A549 (cell line): ENCODE results near the gene ANKZF1. TPM values are rescaled to one million over a fixed set of nuclear protein-coding genes. Genes with fewer than 3 reads are reported as not detected.

Experiments
- ATAC-seq, 2 experiments: fragments of 200-7000 bp in 1 of 2; fragments of >200 bp in 1 of 2; cut with Nextera tagmentation in 1 of 2; cut with Tn5 transposase in 1 of 2; 3 replicates each; pipeline versions ENCODE4 v1.8.0 to v1.9.1; 2018 to 2020; ENCODE audit warnings: mild to moderate bottlenecking in 1 of 2, moderate library complexity in 1 of 2
- CTCF ChIA-PET: fragments of 300-600 bp; sonication (Branson Sonifier 250); formaldehyde crosslinking; extraction: SDS; loops from one replicate; lab custom pipeline; 2021; ENCODE audit warnings: antibody characterized with exemption, inconsistent platforms; lab: Yijun Ruan, JAX
- POLR2A ChIA-PET: fragments of 350-600 bp; formaldehyde crosslinking; extraction: SDS; loops from one replicate; lab custom pipeline; 2021; ENCODE audit warnings: antibody characterized with exemption, inconsistent platforms; lab: Yijun Ruan, JAX
- DNase-seq, 2 experiments: peaks; one replicate each; pipeline versions ENCODE4 v3.0.0 to v3.0.0-alpha.2; 2011 to 2016; ENCODE audit warnings: low read depth in 1 of 2, low spot score in 1 of 2
- FAIRE-seq: peaks from 2 replicates; lab custom pipeline; 2011; peaks lifted over from hg19 to GRCh38; lab: Jason Lieb, UNC
- H3K27ac ChIP-seq, 2 experiments: fragments of >200 bp; sonication (Bioruptor Twin); formaldehyde crosslinking; 3 replicates each; pipeline ENCODE4 v1.5.1; 2016 to 2017
- H3K4me1 ChIP-seq: fragments of >200 bp; sonication (Bioruptor Twin); formaldehyde crosslinking; 3 replicates; pipeline ENCODE4 v1.6.1; 2016
- H3K4me2 ChIP-seq: fragments of >200 bp; sonication (Bioruptor Twin); formaldehyde crosslinking; 3 replicates; pipeline ENCODE4 v1.6.1; 2016
- H3K4me3 ChIP-seq: fragments of >200 bp; sonication (Bioruptor Twin); formaldehyde crosslinking; 3 replicates; pipeline ENCODE4 v1.5.1; 2016
- H3K9me3 ChIP-seq: fragments of >200 bp; sonication (Bioruptor Twin); formaldehyde crosslinking; 3 replicates; pipeline ENCODE4 v1.6.1; 2016
- CBX2 ChIP-seq: fragments of 200-600 bp; sonication (generic); IDR thresholded peaks from 2 replicates; pipeline ENCODE4 v1.6.1; 2016; ENCODE audit warnings: low read depth, mild to moderate bottlenecking, borderline replicate concordance
- CBX8 ChIP-seq: fragments of 200-600 bp; sonication (generic); IDR thresholded peaks from 2 replicates; pipeline ENCODE4 v1.6.1; 2016
- CEBPB ChIP-seq, 2 experiments: fragments of >200 bp in 1 of 2; sonication (Bioruptor Twin) in 1 of 2; formaldehyde crosslinking in 1 of 2; IDR thresholded peaks; 2 replicates each; pipeline ENCODE4 v1.6.1; 2012 to 2016
- CHD2 ChIP-seq: fragments of 150-350 bp; IDR thresholded peaks from 2 replicates; pipeline ENCODE4 v1.6.1; 2014; ENCODE audit warnings: low read length; ENCODE audit not compliant: partially characterized antibody
- CHD4 ChIP-seq: fragments of 200-600 bp; sonication (generic); IDR thresholded peaks from 2 replicates; pipeline ENCODE4 v1.6.1; 2016; ENCODE audit warnings: antibody characterized with exemption, mild to moderate bottlenecking, borderline replicate concordance
- E2F6 ChIP-seq: IDR thresholded peaks from 2 replicates; pipeline ENCODE4 v1.6.1; 2012; ENCODE audit warnings: low read depth, borderline replicate concordance
- EHF ChIP-seq: fragments of 250-450 bp; sonication (Bioruptor Pico); IDR thresholded peaks from 2 replicates; pipeline ENCODE4 v1.5.0; 2020; ENCODE audit warnings: mild to moderate bottlenecking
- FOSB ChIP-seq: fragments of 250-450 bp; sonication (Bioruptor Pico); IDR thresholded peaks from 2 replicates; pipeline ENCODE4 v1.5.0; 2020; ENCODE audit warnings: mild to moderate bottlenecking, moderate library complexity
- FOSL2 ChIP-seq, 2 experiments: fragments of 450-650 bp in 1 of 2; fragments of >200 bp in 1 of 2; sonication (Bioruptor Twin) in 1 of 2; formaldehyde crosslinking; IDR thresholded peaks; 2 replicates each; pipeline versions ENCODE4 v1.5.0 to v1.6.1; 2016 to 2020; ENCODE audit warnings: mild to moderate bottlenecking in 1 of 2, moderate library complexity in 1 of 2
- FOXS1 ChIP-seq: fragments of 250-450 bp; sonication (Bioruptor Pico); IDR thresholded peaks from 2 replicates; pipeline ENCODE4 v1.5.0; 2020; ENCODE audit warnings: mild to moderate bottlenecking, moderate library complexity
- GATA3 ChIP-seq: IDR thresholded peaks from 2 replicates; pipeline ENCODE4 v1.6.1; 2012; ENCODE audit warnings: borderline replicate concordance
- HEYL ChIP-seq: fragments of 250-450 bp; sonication (Bioruptor Pico); IDR thresholded peaks from 2 replicates; pipeline ENCODE4 v1.8.0; 2021; ENCODE audit warnings: mild to moderate bottlenecking, moderate library complexity
- HMGXB4 ChIP-seq: fragments of 250-450 bp; sonication (Bioruptor Pico); IDR thresholded peaks from 2 replicates; pipeline ENCODE4 v1.5.0; 2021; ENCODE audit warnings: mild to moderate bottlenecking, moderate library complexity, borderline replicate concordance
- HOXA7 ChIP-seq: fragments of 250-450 bp; sonication (Bioruptor Pico); IDR thresholded peaks from 2 replicates; pipeline ENCODE4 v1.5.0; 2020; ENCODE audit warnings: mild to moderate bottlenecking, moderate library complexity
- JUN ChIP-seq, 2 experiments: fragments of >200 bp; sonication (Bioruptor Twin); formaldehyde crosslinking; IDR thresholded peaks; 2 replicates in 1 of 2; 3 replicates in 1 of 2; pipeline ENCODE4 v1.6.1; 2016 to 2017
- MYC ChIP-seq: IDR thresholded peaks from 2 replicates; pipeline ENCODE4 v1.6.1; 2012; ENCODE audit warnings: mild to moderate bottlenecking, inconsistent platforms, low read length, improper control_type of control experiment, borderline replicate concordance
- NPAS2 ChIP-seq: fragments of 250-450 bp; sonication (Bioruptor Pico); IDR thresholded peaks from 2 replicates; pipeline ENCODE4 v1.8.0; 2022; ENCODE audit warnings: mild to moderate bottlenecking, moderate library complexity, borderline replicate concordance
- NR3C1 ChIP-seq: fragments of >200 bp; sonication (Bioruptor Twin); formaldehyde crosslinking; IDR thresholded peaks from 3 replicates; pipeline ENCODE4 v1.6.1; 2017
- POLR2AphosphoS2 ChIP-seq: conservative IDR thresholded peaks from 2 replicates; pipeline ENCODE4 v1.6.1; 2012; ENCODE audit warnings: low read length, improper control_type of control experiment, inconsistent platforms
- RARB ChIP-seq: fragments of 250-450 bp; sonication (Bioruptor Pico); IDR thresholded peaks from 2 replicates; pipeline ENCODE4 v1.8.0; 2021; ENCODE audit warnings: mild to moderate bottlenecking, moderate library complexity
- RNF2 ChIP-seq: fragments of 200-600 bp; sonication (generic); IDR thresholded peaks from 2 replicates; pipeline ENCODE4 v1.6.1; 2016; ENCODE audit warnings: low read depth, mild to moderate bottlenecking, antibody characterized with exemption, moderate library complexity, borderline replicate concordance
- SMC3 ChIP-seq: fragments of >200 bp; sonication (Bioruptor Twin); formaldehyde crosslinking; IDR thresholded peaks from 3 replicates; pipeline ENCODE4 v1.6.1; 2018; ENCODE audit warnings: inconsistent platforms
- SREBF2 ChIP-seq: fragments of 450-650 bp; IDR thresholded peaks from 2 replicates; pipeline ENCODE4 v1.6.1; 2014; ENCODE audit warnings: mild to moderate bottlenecking, moderate library complexity
- TFCP2L1 ChIP-seq: fragments of 250-450 bp; sonication (Bioruptor Pico); IDR thresholded peaks from 2 replicates; pipeline ENCODE4 v1.5.0; 2021; ENCODE audit warnings: mild to moderate bottlenecking
- ZC3H11A ChIP-seq: fragments of 450-650 bp; IDR thresholded peaks from 2 replicates; pipeline ENCODE4 v1.6.1; 2014; ENCODE audit warnings: antibody characterized with exemption, mild to moderate bottlenecking
- ZFP36 ChIP-seq: fragments of 450-650 bp; IDR thresholded peaks from 2 replicates; pipeline ENCODE4 v1.6.1; 2014; ENCODE audit warnings: borderline replicate concordance; ENCODE audit not compliant: partially characterized antibody
- WGBS: methylation state at CpG from one replicate; pipeline ENCODE4 v1.1.6; 2017; ENCODE audit errors: missing lambda C conversion rate; 5-methylcytosine and 5-hydroxymethylcytosine counted together
- polyA plus RNA-seq, 4 experiments: library from polyadenylated mRNA; depleted of rRNA in 3 of 4; stranded (reverse); fragments of >200 nt; fragmentation: RNase III in 1 of 4; extraction: RNeasy Plus Mini Kit Qiagen cat#74134 plus additional on column Dnase treatment in 1 of 4; gene quantifications; 2 replicates in 3 of 4; 3 replicates in 1 of 4; pipeline ENCODE4 v1.2.3, GENCODE V29; 2011 to 2017

The ANKZF1 gene
- polyA plus RNA-seq, 2 of the 4 experiments (the other 2 are of a cell fraction): 23.2 to 30.3 TPM

GRCh38 chr2:219204425-219205164 is 25.0 kb upstream of the ANKZF1 start:
- Histone ChIP-seq H3K4me2 (no peak overlapping the region), H3K9me3 (peaks cover 3% of the 10 kb centered on the region; the same call in 1 of the 3 replicates), H3K4me3 (no peak overlapping the region), H3K27ac (no peak overlapping the region), H3K4me1 (peaks cover 16% of the 10 kb centered on the region)
- FAIRE-seq: no peak
- ATAC-seq: no peak
- WGBS: 70% methylated on average over 7 of the region's 7 CpGs
- DNase-seq: no peak
- CTCF ChIA-PET: interaction anchor here (1.7 to 2.4 kb wide), 3 partner anchors 45 to 94 kb away, joined by 6 to 8 read pairs (median 8); no protein-coding TSS in a partner anchor
- TF ChIP-seq MYC: no peak
- no peak for TF ChIP-seq FOXS1 (CRISPR knock-in tag)
- POLR2A ChIA-PET: no interaction called here

DNA sequence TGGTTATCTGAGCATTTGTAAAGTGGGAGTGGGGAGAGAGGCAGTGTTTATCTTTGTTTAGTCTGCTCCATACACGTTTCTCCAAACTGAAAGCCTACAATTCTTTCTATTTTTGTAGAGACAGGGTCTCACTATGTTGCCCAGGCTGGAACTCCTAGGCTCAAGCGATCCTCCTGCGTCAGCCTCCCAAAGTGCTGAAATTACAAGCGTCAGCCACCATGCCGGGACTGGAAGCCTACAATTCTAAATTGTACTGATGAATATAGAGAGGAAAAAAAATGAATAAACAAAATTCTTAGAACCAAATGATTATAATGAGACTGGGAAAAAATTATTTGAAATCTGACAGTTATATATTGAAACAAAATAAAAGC is 24.5 kb upstream of the ANKZF1 start:
- ChIA-PET POLR2A (no interaction called here), CTCF (interaction anchor here (2.0 to 3.2 kb wide), 2 partner anchors 34 to 46 kb away, joined by 6 to 20 read pairs; partner anchors contain the start of gene NHEJ1)
- WGBS: 81% methylated on average over 5 of the region's 5 CpGs
- H3K4me2 ChIP-seq: no peak overlapping the region
- no peak for ATAC-seq
- no peak overlapping the region for H3K27ac ChIP-seq
- FAIRE-seq: no peak
- H3K9me3 ChIP-seq: peaks cover 3% of the 10 kb centered on the region; the same call in 1 of the 3 replicates
- DNase-seq: no peak
- H3K4me3 ChIP-seq: no peak overlapping the region
- H3K4me1 ChIP-seq: peaks cover 16% of the 10 kb centered on the region
- TF ChIP-seq CHD4 (0 out of 2 replicates have a peak, but pooled peaks have one; percentile 16), RNF2 (no peak)

- POLR2A ChIA-PET: interaction anchor here (0.7 to 3.9 kb wide), 9 partner anchors 10 to 148 kb away, joined by 3 to 25 read pairs (median 6); partner anchors contain the start of genes ABCB6, CNPPD1, DNAJB2 and GLB1L
- CTCF ChIA-PET: interaction anchor here (0.6 to 3.2 kb wide), 14 partner anchors 9 to 330 kb away, joined by 3 to 20 read pairs (median 4); partner anchors contain the start of gene NHEJ1
- no peak for FAIRE-seq
These were observed 23.7 kb upstream of the ANKZF1 start for GRCh38 chr2:219205981-219206327.

GRCh38 chr2:219206328-219207133 is 23.1 kb upstream of the ANKZF1 start, which contains the start of gene ZFAND2B:
TSS of gene ZFAND2B (plus strand) at chr2:219206782. CDS start at chr2:219206988, 206 bp downstream.
- ATAC-seq: peak; percentile 85 to 93
- peak within 1 kb of the TSS; percentile 95 to 98 for H3K27ac ChIP-seq
- 1% methylated on average over 37 of the region's 76 CpGs for WGBS
- H3K9me3 ChIP-seq: peaks cover 3% of the 10 kb centered on the region; the same call in 1 of the 3 replicates
- H3K4me1 ChIP-seq: peaks cover 16% of the 10 kb centered on the region
- CTCF ChIA-PET: interaction anchor here (0.7 to 3.2 kb wide), 14 partner anchors 10 to 330 kb away, joined by 3 to 20 read pairs (median 4); partner anchors contain the start of gene NHEJ1
- peak; percentile 89 to 91 for DNase-seq
- peak within 1 kb of the TSS; percentile 53 for H3K4me3 ChIP-seq
- POLR2A ChIA-PET: interaction anchor here (0.6 to 3.9 kb wide), 15 partner anchors 9 to 182 kb away, joined by 3 to 25 read pairs (median 5); partner anchors contain the start of genes ABCB6, ANKZF1, CNPPD1 and DNAJB2
- FAIRE-seq: no peak
- peak within 1 kb of the TSS; percentile 85 for H3K4me2 ChIP-seq
- TF ChIP-seq TFCP2L1 (CRISPR knock-in tag) (no peak), POLR2AphosphoS2 (no peak; the same call in 1 of the 2 replicates), HEYL (CRISPR knock-in tag) (no peak), CHD2 (no peak), CBX2 (no peak), HMGXB4 (no peak), CBX8 (no peak), NR3C1 (no peak), MYC (no peak), SREBF2 (no peak), HOXA7 (no peak; the same call in 1 of the 2 replicates), ZC3H11A (no peak), CEBPB (IDR thresholded peaks at IDR 0.05) (no peak), JUN (IDR thresholded peaks at IDR 0.05) (peak; percentile 87 to 95), RARB (CRISPR knock-in tag) (no peak), FOSL2 (IDR thresholded peaks at IDR 0.05) (no peak), FOSL2 (CRISPR knock-in tag; IDR thresholded peaks at IDR 0.05) (peak; percentile 55), ZFP36 (no peak), FOSB (no peak), SMC3 (no peak), GATA3 (peak; percentile 31; the same call in 1 of the 2 replicates), EHF (no peak), FOXS1 (CRISPR knock-in tag) (no peak), E2F6 (peak; percentile 63; the same call in 1 of the 2 replicates)

More at GRCh38 chr2:219205981-219206327, 23.7 kb upstream of the ANKZF1 start:
- no peak for DNase-seq
- peak overlapping the region; percentile 85 for H3K4me2 ChIP-seq
- no peak for ATAC-seq
- H3K4me3 ChIP-seq: peak overlapping the region; percentile 53
- peak overlapping the region; percentile 95 to 98 for H3K27ac ChIP-seq
- H3K9me3 ChIP-seq: peaks cover 3% of the 10 kb centered on the region; the same call in 1 of the 3 replicates
- TF ChIP-seq NPAS2 (no peak), JUN (IDR thresholded peaks at IDR 0.05) (no peak)
- H3K4me1 ChIP-seq: peaks cover 16% of the 10 kb centered on the region
- WGBS: 15% methylated on average over 7 of the region's 7 CpGs
